T-helper 22 cell (primary cell): ENCODE measurements around the gene PTH.
A peak's percentile ranks its signal among the peaks of the same experiment; 100 is the strongest.

ENCODE experiments used
- DNase-seq: peaks from one replicate; pipeline ENCODE4 v3.0.0-alpha.2; 2020; ENCODE audit warnings: low read depth

The PTH gene

DNA sequence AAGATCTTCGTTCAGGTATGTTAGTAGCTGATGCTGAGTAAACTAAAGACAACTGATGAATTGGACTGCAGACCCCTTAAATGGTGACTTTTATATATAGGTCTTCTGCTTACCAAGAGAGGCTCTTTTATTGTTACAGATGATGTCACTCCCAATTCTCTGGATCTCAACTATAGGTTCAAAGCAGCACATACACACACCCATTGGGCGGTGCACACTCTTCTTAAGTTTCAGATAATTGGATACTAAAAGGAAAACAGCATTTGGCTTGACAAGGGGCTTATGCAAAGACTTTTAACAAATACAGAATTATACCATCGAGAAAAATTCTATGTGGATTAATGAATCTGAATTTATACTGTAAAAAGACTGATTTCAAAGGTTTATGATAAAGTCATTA lies at the start of gene PTH:
PTH (minus strand) TSS at position 69 of the 400 bp plus-strand sequence. CDS start 3,142 bp downstream, outside the sequence.
- no peak for DNase-seq

GRCh38 chr11:13538044-13538443 lies 42.2 kb upstream of the PTH start:
- no peak for DNase-seq

GRCh38 chr11:13535819-13536218 lies 40.0 kb upstream of the PTH start:
- DNase-seq: no peak

DNA sequence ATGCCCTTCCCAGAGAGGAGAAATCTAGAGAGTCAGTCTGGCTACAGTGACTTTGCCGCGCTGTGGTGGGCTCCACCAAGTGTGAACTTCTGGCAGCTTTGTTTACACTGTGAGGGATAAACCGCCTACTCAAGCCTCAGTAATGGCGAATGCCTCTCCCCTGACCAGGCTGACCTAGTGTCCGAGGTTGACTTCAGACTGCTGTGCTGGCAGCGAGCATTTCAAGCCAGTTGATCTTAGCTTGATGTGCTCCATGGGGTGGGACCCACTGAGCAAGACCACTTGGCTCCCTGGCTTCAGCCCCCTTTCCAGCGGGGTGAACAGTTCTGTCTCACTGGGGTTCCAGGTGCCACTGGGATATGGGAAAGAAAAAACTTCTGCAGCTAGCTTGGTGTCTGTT lies 38.6 kb upstream of the PTH start:
- no peak for DNase-seq

DNA sequence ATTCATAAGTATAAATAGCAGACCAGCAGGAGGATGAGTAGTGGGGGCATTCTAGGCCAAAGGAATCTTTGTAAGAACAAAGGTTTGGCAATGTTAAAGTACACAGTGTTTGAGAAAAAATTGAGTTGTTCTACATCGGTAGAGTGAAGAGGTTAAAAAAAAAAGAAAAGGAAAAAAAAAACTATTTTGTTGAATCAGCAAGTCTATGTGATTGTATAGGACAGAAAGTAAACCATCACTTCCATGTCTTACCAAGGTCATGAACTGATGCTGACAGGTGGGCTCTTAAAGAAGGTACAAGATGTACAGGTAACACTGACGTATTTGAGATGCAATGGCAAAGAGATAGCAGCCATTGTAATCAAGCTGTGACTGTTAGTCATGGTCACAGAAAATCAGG lies 29.5 kb upstream of the PTH start:
- no peak for DNase-seq

DNA sequence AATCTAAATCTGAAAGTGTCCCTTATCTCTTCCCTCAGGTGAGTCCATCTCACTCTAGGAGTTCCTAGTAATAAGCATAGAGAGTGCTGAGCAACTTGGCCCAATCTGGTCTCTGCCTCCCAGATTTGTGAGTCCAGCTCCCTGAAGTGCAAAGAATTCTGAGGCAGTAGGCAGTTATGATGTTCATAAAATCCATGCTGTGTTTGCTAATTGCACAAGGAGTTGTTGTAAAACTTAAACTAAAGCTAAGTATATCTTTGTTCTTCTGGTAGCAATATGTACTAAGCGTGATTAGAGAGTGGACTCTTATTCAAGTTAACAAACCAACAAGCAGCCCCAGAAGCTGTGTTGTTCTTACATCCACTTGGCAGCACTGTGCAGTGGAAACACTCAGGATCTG lies 7.6 kb upstream of the PTH start:
- DNase-seq: no peak

DNA sequence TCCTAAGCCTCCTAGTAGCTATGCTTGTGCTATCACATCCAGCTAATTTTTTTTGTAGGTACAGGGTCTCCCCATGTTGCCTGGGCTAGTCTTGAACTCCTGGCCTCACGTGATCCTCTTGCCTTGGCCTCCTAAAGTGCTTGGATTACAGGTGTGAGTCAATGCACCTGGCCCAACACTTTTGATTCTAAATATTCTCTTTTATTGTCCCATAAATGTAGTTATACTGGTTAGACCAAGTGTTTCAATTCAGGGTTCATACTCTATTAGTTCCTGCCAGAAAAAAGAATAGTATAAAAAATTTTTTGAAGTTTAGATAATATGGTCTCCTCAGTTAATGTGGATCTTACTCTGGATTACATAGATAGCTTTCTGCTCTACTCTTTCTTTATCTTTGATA lies 6.7 kb upstream of the PTH start:
- no peak for DNase-seq

DNA sequence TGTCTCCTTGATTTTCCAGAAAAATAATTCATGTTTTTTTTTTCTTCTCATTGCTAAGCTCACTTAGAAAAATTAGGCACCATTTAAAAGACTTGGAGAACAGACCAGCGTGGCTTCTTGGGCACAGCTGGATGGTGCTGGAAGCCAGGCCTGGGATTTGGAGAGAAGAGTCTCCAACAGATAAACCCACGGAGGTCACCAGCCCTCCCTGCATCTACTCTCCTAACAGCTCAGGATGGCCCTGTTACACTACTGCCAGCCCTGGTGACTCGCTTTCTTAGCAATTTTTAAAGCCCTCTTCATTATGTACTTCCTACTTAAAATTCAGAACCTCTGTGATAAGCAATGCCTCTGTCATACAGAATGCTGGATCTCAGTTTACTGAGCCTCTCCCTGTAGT lies 1.7 kb downstream of the PTH start:
- no peak for DNase-seq

GRCh38 chr11:13487661-13488030 lies 8.2 kb downstream of the PTH start:
- DNase-seq: no peak

- peak; percentile 45 for DNase-seq
Observed at GRCh38 chr11:13486926-13487660, 8.7 kb downstream of the PTH start.

GRCh38 chr11:13480198-13480597 lies 15.6 kb downstream of the PTH start:
- DNase-seq: no peak

DNA sequence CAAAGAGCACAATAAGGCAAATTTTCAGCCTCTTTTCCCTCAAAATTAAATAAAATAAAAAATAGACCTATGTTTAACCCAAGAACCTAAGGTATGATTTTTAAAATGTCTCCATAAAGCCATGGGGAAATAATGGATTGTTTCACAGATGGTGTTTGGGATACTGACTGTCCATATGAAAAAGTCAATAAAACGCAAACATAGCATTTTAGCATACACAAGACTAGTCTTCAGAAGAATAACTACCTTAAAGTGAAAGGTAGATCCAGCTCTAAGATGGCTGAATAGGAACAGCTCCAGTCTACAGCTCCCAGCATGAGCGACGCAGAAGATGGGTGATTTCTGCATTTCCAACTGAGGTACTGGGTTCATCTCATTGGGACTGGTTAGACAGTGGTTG lies 16.1 kb downstream of the PTH start:
- no peak for DNase-seq

- no peak for DNase-seq
Observed at GRCh38 chr11:13475091-13475490, 20.7 kb downstream of the PTH start.

- no peak for DNase-seq
Observed at GRCh38 chr11:13473013-13473722, 22.6 kb downstream of the PTH start.

DNA sequence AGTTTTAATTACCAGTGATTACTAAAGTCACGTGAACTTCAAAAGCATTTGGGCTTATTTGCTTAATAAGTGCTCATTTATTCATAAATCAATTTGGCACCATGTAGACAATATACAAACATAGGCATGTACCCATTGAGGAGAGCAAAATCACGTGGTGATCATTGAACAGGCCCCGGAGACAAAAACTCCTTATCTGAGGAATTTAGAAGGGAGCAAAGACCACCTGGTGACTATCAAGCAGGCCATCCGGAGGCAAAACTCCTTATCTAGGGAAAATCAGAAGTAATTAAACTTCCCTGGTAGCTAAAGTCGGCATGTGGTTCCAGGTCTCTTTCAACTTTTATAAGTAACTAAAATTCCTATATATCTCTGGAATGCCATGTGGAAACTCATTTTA lies 27.0 kb downstream of the PTH start:
- DNase-seq: no peak

- no peak for DNase-seq
Observed at GRCh38 chr11:13465909-13466371, 29.9 kb downstream of the PTH start.

DNA sequence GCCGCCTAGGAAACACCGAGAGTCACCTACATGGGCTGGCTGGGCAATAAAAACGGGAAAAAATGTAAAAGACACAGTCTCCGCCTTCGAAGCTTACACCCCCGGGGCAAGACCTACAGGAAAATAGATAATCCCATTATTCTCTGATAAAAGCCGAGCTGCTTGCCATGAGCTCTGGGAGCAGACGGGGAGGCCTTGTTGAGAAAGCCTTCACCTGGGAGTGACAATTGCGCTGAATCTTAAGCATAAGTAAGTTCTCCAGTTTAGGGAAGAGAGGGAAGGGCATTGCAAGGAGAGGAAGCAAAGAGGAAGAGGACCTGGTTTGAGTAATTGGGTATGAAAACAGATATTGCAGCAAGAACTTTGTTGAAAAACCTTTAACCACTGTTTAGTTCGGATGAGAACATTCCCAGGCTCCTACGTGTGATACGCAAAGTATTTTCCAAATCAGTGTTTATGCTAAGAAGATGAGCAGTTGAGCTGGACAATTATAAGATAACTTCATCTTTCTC lies 32.0 kb downstream of the PTH start:
- no peak for DNase-seq

- DNase-seq: peak; percentile 92
Observed at GRCh38 chr11:13462901-13463778, 32.7 kb downstream of the PTH start, which contains the start of gene BTBD10. Gene BTBD10 (minus strand): TSS chr11:13463222. CDS start chr11:13445124, 18,098 bp downstream.

- peak; percentile 51 for DNase-seq
Observed at GRCh38 chr11:13462311-13462900, 33.4 kb downstream of the PTH start.

DNA sequence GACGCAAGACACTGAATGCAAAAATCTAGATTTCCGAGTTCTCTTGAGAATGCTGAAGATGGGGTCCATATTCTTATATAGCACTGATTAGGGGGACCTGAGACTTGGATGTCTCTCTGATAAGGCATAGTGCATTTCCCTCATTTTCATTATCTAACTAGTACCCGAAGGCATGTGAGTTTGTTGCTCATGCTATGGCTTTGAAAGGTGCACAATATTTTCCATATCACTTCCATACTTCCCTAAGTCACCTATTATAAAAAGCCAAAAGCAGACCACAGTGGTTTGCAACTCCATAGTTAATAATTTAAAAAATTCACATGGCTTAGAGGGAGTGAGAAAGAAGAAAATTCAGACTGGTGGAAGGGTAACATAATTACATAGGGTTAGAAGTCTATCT lies 34.5 kb downstream of the PTH start:
- DNase-seq: no peak

- DNase-seq: no peak
Observed at GRCh38 chr11:13450832-13451397, 44.9 kb downstream of the PTH start.

- no peak for DNase-seq
Observed at GRCh38 chr11:13449522-13449921, 46.3 kb downstream of the PTH start.
